HepG2 (cell line): Measurements from ENCODE around the gene TBL3. TPM values are rescaled to one million over a fixed set of nuclear protein-coding genes. Genes with fewer than 3 reads are reported as not detected.

Source experiments
- ETV5 ChIP-seq: IDR thresholded peaks from 2 replicates; pipeline ENCODE4 v1.6.1; 2018; ENCODE audit warnings: missing biosample characterization, missing genetic modification reagents, inconsistent platforms, borderline replicate concordance
- GTF2F1 ChIP-seq: fragments of 150-350 bp; IDR thresholded peaks from 2 replicates; pipeline ENCODE4 v1.6.1; 2014; ENCODE audit warnings: low read length
- HMG20B ChIP-seq: conservative IDR thresholded peaks from 2 replicates; pipeline ENCODE4 v1.6.1; 2016; ENCODE audit warnings: missing genetic modification reagents, missing compliant biosample characterization
- IRF2 ChIP-seq: IDR thresholded peaks from 2 replicates; pipeline ENCODE4 v1.6.1; 2018; ENCODE audit warnings: missing genetic modification reagents, missing compliant biosample characterization
- KAT8 ChIP-seq: IDR thresholded peaks from 2 replicates; pipeline ENCODE4 v1.6.1; 2016; ENCODE audit warnings: missing genetic modification reagents, missing compliant biosample characterization
- PAWR ChIP-seq: sonication (generic); formaldehyde crosslinking; IDR thresholded peaks from 2 replicates; pipeline ENCODE4 v1.4.0; 2020; ENCODE audit warnings: missing genetic modification reagents, mild to moderate bottlenecking, borderline replicate concordance
- PRMT3 ChIP-seq: sonication (generic); formaldehyde crosslinking; IDR thresholded peaks from 2 replicates; pipeline ENCODE4 v1.8.1; 2022; ENCODE audit warnings: low read depth, mild to moderate bottlenecking, moderate library complexity, missing genetic modification reagents, borderline replicate concordance
- RXRB ChIP-seq: IDR thresholded peaks from 2 replicates; pipeline ENCODE4 v1.6.1; 2016; ENCODE audit warnings: borderline replicate concordance, missing genetic modification reagents, missing compliant biosample characterization
- SIX4 ChIP-seq: sonication (generic); formaldehyde crosslinking; IDR thresholded peaks from 2 replicates; pipeline ENCODE4 v1.4.0; 2020; ENCODE audit warnings: missing genetic modification reagents
- TARDBP ChIP-seq: sonication (generic); formaldehyde crosslinking; IDR thresholded peaks from 2 replicates; pipeline ENCODE4 v1.8.0; 2022; ENCODE audit warnings: mild to moderate bottlenecking, missing genetic modification reagents
- THAP11 ChIP-seq: IDR thresholded peaks from 2 replicates; pipeline ENCODE4 v1.6.1; 2016; ENCODE audit warnings: missing biosample characterization, missing genetic modification reagents
- ZKSCAN5 ChIP-seq: sonication (generic); formaldehyde crosslinking; IDR thresholded peaks from 2 replicates; pipeline ENCODE4 v1.5.1; 2020; ENCODE audit warnings: mild to moderate bottlenecking, missing genetic modification reagents
- ZNF354B ChIP-seq: sonication (generic); formaldehyde crosslinking; IDR thresholded peaks from 2 replicates; pipeline ENCODE4 v1.8.0; 2022; ENCODE audit warnings: mild to moderate bottlenecking, missing genetic modification reagents
- ZNF383 ChIP-seq: sonication (generic); formaldehyde crosslinking; IDR thresholded peaks from 2 replicates; pipeline ENCODE4 v1.4.0; 2020; ENCODE audit warnings: missing genetic modification reagents, mild to moderate bottlenecking, borderline replicate concordance
- ZNF556 ChIP-seq: sonication (generic); formaldehyde crosslinking; IDR thresholded peaks from 2 replicates; pipeline ENCODE4 v1.4.0; 2020; ENCODE audit warnings: mild to moderate bottlenecking, missing genetic modification reagents, borderline replicate concordance
- ZNF724P ChIP-seq: sonication (generic); formaldehyde crosslinking; IDR thresholded peaks from 2 replicates; pipeline ENCODE4 v1.8.0; 2022; ENCODE audit warnings: missing genetic modification reagents, borderline replicate concordance
- ZNF780A ChIP-seq: sonication (generic); formaldehyde crosslinking; IDR thresholded peaks from 2 replicates; pipeline ENCODE4 v1.8.0; 2022; ENCODE audit warnings: mild to moderate bottlenecking, missing genetic modification reagents, moderate library complexity
- ZNF782 ChIP-seq: sonication (generic); formaldehyde crosslinking; IDR thresholded peaks from 2 replicates; pipeline ENCODE4 v1.4.0; 2020; ENCODE audit warnings: missing genetic modification reagents, mild to moderate bottlenecking, borderline replicate concordance
- polyA plus RNA-seq, 8 experiments: library from polyadenylated mRNA; depleted of rRNA in 3 of 8; stranded (reverse) in 7 of 8; unstranded in 1 of 8; fragments of >200 nt; fragmentation: Illumina TruSeq in 4 of 8; extraction: Trizol in 4 of 8; gene quantifications; 2 replicates each; pipeline versions ENCODE4 v1.2.1 to v1.2.3, GENCODE V29; 2011 to 2016; ENCODE audit warnings: low read depth in 4 of 8, missing spikeins in 1 of 8, mixed read lengths in 1 of 8; ENCODE audit not compliant: insufficient read depth in 1 of 8
- total RNA-seq, 5 experiments: library from RNA; depleted of rRNA; stranded (reverse); fragments of >200 nt; fragmentation: Illumina TruSeq; extraction: Trizol; gene quantifications; 2 replicates each; pipeline ENCODE4 v1.2.3, GENCODE V29; 2016; ENCODE audit warnings: low read depth in 1 of 5
- TF ChIP-seq, protein P1 (sequence below): sonication (generic); formaldehyde crosslinking; IDR thresholded peaks from 2 replicates; pipeline ENCODE4 v1.4.0; 2020; ENCODE audit warnings: mild to moderate bottlenecking, missing genetic modification reagents
- TF ChIP-seq, protein P2 (sequence below): sonication (generic); formaldehyde crosslinking; IDR thresholded peaks from 2 replicates; pipeline ENCODE4 v1.4.0; 2020; ENCODE audit warnings: missing genetic modification reagents
- TF ChIP-seq, protein P3 (sequence below): sonication (generic); formaldehyde crosslinking; IDR thresholded peaks from 2 replicates; pipeline ENCODE4 v1.4.0; 2020; ENCODE audit warnings: missing genetic modification reagents

Gene TBL3
- total and polyA plus RNA-seq, 2 of the 13 experiments (the other 11 are each of a cell fraction or from before 2014, with no cell fraction given), result 16.8 to 38.0 TPM

DNA sequence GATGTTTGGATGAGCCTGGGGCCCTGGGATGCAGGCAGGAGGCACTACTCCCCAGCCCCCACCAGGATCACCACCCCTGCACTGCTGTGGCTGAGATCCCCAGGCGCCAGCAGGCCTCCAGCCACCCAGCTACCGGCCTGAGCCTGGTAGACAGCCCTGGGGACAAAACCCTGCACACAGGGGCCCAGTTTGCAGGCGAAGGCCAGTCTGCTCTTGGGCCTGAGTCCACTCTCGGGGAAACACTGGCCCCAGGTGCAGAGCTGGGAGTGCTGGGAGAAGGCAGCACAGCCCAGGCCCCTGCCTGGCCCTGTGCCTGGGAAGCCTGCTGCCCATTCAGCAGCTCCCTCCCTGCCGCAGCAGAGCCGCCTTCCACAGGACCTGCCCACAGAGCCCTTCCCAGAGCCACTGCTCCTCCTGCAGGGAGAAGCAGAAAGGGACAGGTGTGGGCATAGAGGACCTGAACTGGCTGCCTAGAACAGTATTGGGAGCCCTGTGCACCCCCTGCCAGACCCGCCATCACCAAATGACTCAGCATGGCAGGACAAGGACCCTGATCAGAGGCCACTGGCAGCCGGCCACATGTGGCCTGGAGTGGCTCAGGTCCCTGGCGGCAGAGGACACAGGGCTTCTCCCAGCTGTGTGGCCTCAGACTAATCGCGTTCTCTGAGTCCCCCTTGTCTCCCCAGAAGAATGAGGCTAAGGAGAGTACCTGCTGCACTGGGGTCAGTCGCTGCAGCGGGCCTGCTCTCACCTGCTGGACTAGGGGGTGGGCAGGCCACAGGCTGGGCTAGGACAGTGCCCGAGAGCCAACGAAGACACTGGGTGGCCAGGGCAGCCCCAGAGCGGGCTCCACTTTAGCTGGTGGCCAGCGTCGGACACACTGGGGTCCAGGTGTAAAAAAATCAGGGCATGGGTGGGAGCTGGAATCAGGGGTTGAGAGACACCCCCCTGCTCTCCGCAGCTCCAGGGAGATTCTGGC, 39.5 kb upstream of the TBL3 start (continued):
- TF ChIP-seq, protein P1, sequence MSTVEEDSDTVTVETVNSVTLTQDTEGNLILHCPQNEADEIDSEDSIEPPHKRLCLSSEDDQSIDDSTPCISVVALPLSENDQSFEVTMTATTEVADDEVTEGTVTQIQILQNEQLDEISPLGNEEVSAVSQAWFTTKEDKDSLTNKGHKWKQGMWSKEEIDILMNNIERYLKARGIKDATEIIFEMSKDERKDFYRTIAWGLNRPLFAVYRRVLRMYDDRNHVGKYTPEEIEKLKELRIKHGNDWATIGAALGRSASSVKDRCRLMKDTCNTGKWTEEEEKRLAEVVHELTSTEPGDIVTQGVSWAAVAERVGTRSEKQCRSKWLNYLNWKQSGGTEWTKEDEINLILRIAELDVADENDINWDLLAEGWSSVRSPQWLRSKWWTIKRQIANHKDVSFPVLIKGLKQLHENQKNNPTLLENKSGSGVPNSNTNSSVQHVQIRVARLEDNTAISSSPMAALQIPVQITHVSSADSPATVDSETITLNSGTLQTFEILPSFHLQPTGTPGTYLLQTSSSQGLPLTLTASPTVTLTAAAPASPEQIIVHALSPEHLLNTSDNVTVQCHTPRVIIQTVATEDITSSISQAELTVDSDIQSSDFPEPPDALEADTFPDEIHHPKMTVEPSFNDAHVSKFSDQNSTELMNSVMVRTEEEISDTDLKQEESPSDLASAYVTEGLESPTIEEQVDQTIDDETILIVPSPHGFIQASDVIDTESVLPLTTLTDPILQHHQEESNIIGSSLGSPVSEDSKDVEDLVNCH (CRISPR knock-in tag), result no peak
- TF ChIP-seq ZKSCAN5 (no peak), IRF2 (no peak), RXRB (CRISPR knock-in tag) (no peak), KAT8 (CRISPR knock-in tag) (peak; percentile 15; the same call in 1 of the 2 replicates), ZNF354B (CRISPR knock-in tag) (no peak), ZNF780A (CRISPR knock-in tag) (no peak), ZNF556 (CRISPR knock-in tag) (0 out of 2 replicates have a peak, but pooled peaks have one; percentile 27), ETV5 (no peak), SIX4 (CRISPR knock-in tag) (no peak), ZNF724P (CRISPR knock-in tag) (no peak), PAWR (CRISPR knock-in tag) (no peak), GTF2F1 (no peak), THAP11 (CRISPR knock-in tag) (peak; percentile 35; the same call in 1 of the 2 replicates), TARDBP (CRISPR knock-in tag) (no peak), HMG20B (no peak), ZNF383 (CRISPR knock-in tag) (no peak), PRMT3 (CRISPR knock-in tag) (no peak), ZNF782 (CRISPR knock-in tag) (no peak)
- TF ChIP-seq, protein P2, sequence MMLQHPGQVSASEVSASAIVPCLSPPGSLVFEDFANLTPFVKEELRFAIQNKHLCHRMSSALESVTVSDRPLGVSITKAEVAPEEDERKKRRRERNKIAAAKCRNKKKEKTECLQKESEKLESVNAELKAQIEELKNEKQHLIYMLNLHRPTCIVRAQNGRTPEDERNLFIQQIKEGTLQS (CRISPR knock-in tag), result no peak
- TF ChIP-seq, protein P3, sequence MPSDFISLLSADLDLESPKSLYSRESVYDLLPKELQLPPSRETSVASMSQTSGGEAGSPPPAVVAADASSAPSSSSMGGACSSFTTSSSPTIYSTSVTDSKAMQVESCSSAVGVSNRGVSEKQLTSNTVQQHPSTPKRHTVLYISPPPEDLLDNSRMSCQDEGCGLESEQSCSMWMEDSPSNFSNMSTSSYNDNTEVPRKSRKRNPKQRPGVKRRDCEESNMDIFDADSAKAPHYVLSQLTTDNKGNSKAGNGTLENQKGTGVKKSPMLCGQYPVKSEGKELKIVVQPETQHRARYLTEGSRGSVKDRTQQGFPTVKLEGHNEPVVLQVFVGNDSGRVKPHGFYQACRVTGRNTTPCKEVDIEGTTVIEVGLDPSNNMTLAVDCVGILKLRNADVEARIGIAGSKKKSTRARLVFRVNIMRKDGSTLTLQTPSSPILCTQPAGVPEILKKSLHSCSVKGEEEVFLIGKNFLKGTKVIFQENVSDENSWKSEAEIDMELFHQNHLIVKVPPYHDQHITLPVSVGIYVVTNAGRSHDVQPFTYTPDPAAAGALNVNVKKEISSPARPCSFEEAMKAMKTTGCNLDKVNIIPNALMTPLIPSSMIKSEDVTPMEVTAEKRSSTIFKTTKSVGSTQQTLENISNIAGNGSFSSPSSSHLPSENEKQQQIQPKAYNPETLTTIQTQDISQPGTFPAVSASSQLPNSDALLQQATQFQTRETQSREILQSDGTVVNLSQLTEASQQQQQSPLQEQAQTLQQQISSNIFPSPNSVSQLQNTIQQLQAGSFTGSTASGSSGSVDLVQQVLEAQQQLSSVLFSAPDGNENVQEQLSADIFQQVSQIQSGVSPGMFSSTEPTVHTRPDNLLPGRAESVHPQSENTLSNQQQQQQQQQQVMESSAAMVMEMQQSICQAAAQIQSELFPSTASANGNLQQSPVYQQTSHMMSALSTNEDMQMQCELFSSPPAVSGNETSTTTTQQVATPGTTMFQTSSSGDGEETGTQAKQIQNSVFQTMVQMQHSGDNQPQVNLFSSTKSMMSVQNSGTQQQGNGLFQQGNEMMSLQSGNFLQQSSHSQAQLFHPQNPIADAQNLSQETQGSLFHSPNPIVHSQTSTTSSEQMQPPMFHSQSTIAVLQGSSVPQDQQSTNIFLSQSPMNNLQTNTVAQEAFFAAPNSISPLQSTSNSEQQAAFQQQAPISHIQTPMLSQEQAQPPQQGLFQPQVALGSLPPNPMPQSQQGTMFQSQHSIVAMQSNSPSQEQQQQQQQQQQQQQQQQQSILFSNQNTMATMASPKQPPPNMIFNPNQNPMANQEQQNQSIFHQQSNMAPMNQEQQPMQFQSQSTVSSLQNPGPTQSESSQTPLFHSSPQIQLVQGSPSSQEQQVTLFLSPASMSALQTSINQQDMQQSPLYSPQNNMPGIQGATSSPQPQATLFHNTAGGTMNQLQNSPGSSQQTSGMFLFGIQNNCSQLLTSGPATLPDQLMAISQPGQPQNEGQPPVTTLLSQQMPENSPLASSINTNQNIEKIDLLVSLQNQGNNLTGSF (CRISPR knock-in tag), result no peak
